GM21576 (cell line): Measurements from ENCODE around the gene EOGT.

ENCODE experiments used
- ATAC-seq: cut with Tn5 transposase; IDR thresholded peaks from one replicate; pipeline ENCODE4 v1.9.1; 2021; ENCODE audit warnings: mild to moderate bottlenecking, moderate library complexity; ENCODE audit not compliant: unreplicated experiment

The EOGT gene

GRCh38 chr3:69013253-69014021, at the start of gene EOGT:
Gene EOGT (minus strand): TSS chr3:69013684. CDS start chr3:69009846, 3,838 bp downstream.
- peak; percentile 83 for ATAC-seq

GRCh38 chr3:69059688-69060087, 46.2 kb upstream of the EOGT start:
- ATAC-seq = no peak

GRCh38 chr3:69058947-69059224, 45.4 kb upstream of the EOGT start:
- no peak for ATAC-seq

GRCh38 chr3:69058180-69058946, 44.9 kb upstream of the EOGT start:
- peak; percentile 98 for ATAC-seq

- peak; percentile 3 for ATAC-seq
Measured at GRCh38 chr3:69052472-69052898, 39.0 kb upstream of the EOGT start.

- peak; percentile 98 for ATAC-seq
Measured at GRCh38 chr3:69051756-69052471, 38.4 kb upstream of the EOGT start, which contains the start of gene TMF1. Gene TMF1 (minus strand): TSS chr3:69052333. CDS start chr3:69052086, 247 bp downstream.

GRCh38 chr3:69048990-69049389, 35.5 kb upstream of the EOGT start:
- ATAC-seq = no peak

GRCh38 chr3:69044608-69045007, 31.1 kb upstream of the EOGT start:
- ATAC-seq = no peak

GRCh38 chr3:69033470-69033869, 20.0 kb upstream of the EOGT start:
- ATAC-seq = no peak

GRCh38 chr3:69032737-69033136, 19.3 kb upstream of the EOGT start:
- ATAC-seq = no peak

GRCh38 chr3:69032142-69032541, 18.7 kb upstream of the EOGT start:
- no peak for ATAC-seq

GRCh38 chr3:69031635-69032034, 18.2 kb upstream of the EOGT start:
- ATAC-seq = no peak

GRCh38 chr3:69020857-69021256, 7.4 kb upstream of the EOGT start:
- ATAC-seq = no peak

- no peak for ATAC-seq
Measured at GRCh38 chr3:69020424-69020823, 6.9 kb upstream of the EOGT start.

GRCh38 chr3:69016901-69017300, 3.4 kb upstream of the EOGT start:
- ATAC-seq = no peak

GRCh38 chr3:69016102-69016501, 2.6 kb upstream of the EOGT start:
- no peak for ATAC-seq

GRCh38 chr3:69014022-69014580, 617 bp upstream of the EOGT start:
- ATAC-seq = no peak

- ATAC-seq = peak; percentile 35
Measured at GRCh38 chr3:69012800-69013252, 658 bp downstream of the EOGT start.

- no peak for ATAC-seq
Measured at GRCh38 chr3:69012100-69012799, 1.2 kb downstream of the EOGT start.

- ATAC-seq = no peak
Measured at GRCh38 chr3:69011096-69011730, 2.3 kb downstream of the EOGT start.
